Skeletal muscle cell (primary cell): ENCODE results near the gene PDGFRB.

Source experiments
- DNase-seq: peaks from one replicate; pipeline ENCODE4 v3.0.0-alpha.2; 2010; ENCODE audit warnings: low read depth
- H3K4me3 ChIP-seq: 2 replicates; pipeline ENCODE4 v1.5.1; 2011; ENCODE audit warnings: low read depth, mild to moderate bottlenecking, control low read depth, low read length, moderate library complexity

The PDGFRB gene

DNA sequence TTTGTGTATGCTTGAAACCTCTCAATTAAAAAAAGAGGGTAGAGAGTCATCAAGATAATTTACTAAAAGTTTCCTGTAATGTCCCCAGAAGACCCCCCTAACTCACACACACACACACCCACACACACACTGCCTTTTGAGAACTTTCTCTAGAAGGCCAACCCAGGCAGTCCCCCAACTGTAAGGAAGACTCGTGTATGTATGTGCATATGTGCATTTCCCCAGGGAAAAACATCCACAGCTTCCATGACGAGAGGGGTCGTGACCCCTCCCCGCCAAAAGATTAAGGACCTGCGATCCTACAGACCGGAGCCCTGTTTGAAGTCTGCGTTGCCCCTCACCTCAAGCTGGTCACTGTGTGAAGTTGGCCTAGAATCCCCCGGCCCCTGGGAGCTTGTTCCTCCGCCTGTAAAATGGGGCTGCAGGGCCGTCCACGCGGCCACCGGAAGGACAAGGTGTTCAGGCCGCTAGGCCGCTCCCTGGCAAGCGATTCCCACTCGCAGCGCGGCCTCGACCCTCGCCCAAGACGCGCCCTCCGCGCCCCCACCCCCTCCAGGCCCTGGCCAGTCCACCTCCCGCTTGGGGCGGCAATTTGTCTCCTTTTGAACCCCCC lies 10.5 kb upstream of the PDGFRB start:
- DNase-seq = no peak
- no peak overlapping the region for H3K4me3 ChIP-seq

DNA sequence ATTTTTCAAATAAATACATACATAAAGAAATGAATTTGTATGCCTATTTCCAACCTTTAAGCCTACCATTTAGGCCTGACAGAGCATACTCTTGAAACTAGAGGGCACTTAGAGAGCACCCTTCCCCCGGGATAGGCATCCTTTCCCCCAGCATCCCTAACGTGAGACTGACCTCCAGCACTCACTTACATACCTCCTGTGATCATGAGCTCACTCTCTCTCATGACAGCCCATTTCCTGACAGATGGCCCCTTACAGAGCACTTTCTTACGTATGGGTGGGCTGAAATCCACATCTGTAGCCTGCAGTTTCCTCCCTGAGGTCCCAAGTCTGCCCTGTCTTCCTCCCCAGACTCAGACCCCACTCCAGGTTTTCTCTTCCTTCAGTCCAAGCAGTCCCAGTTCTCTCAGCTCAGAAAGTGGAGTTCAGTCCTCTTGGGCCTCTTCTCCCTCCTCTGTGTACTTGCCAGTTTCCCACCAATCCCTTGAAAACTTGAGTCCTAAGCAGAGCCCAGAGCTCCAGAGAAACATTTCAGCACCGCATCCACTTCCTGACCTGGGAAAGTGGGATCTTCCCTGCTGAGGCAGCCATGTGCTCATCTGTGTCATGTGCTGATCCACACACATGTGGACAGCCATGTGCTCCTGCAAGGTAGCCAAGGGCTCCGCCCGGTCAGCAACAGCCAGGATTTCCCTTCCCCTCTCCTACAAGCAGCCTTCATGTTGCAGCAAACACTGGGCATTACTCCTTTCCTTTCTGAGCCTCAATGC lies 8.8 kb upstream of the PDGFRB start:
- no peak overlapping the region for H3K4me3 ChIP-seq
- DNase-seq = no peak

GRCh38 chr5:150163547-150164059 lies 8.0 kb upstream of the PDGFRB start:
- no peak overlapping the region for H3K4me3 ChIP-seq
- DNase-seq = no peak

- no peak overlapping the region for H3K4me3 ChIP-seq
- DNase-seq = no peak
Measured at GRCh38 chr5:150163035-150163434, 7.4 kb upstream of the PDGFRB start.

DNA sequence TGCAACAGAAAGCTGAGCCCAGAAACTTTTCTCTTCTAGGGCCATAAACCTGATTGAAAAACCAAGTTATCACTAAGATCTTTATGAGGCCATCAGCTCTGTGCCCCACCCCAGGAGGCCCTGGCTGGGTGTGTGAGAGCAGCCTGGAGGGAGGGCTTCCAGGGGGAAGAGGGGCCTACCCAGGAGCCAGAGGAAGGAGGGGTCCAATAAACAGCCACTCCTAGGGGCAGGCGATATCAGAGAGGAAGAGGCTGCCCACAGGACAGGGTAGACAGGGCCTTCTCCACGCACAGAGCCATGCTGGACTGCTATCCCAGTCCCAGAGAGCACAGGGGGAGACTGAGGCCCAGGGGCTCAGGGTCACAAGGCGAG lies 6.5 kb upstream of the PDGFRB start:
- DNase-seq = no peak
- H3K4me3 ChIP-seq = no peak overlapping the region

DNA sequence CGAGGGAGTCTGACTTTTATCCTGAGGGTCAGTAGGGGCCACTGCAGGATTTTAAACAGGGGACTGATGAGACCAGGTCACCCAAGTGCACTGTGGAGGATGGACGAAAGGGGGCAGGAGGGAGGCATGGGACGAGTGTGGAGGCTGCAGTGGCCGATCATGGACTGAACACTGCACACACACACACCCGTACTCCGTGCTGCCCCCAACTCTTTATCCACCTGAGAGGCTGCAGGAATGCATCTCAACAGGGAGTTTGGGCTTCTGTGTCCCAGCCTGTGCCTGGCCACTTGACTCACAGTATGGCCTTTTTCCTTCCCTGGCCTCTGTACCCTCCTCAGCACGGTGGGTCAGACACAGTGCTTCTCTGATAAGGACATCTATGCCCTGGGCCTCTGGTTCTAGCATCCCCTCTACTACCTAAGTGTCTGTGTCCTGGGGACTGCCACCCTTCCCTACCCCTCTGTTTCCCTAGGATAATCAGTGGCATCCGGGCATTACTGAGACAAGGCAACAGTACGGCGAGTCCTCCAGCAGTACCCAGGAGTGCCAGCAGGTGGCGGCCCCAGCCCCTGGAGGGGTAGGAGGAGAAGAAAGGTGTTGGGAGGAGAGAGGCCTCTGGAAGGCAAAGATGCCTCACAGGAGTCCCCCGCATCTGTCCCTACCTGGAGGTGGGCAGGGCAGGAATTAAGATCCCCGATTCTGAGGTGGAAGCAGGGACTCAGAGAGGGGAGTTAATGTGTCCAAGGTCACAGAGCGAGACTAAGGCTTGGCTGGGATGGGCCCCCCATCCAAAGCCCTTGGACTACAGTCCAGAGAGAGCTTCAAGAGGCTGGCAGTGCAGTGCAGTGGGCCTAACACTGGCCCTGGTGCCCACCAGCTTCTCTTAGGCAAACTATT lies 5.8 kb upstream of the PDGFRB start:
- no peak for DNase-seq
- H3K4me3 ChIP-seq = no peak overlapping the region

DNA sequence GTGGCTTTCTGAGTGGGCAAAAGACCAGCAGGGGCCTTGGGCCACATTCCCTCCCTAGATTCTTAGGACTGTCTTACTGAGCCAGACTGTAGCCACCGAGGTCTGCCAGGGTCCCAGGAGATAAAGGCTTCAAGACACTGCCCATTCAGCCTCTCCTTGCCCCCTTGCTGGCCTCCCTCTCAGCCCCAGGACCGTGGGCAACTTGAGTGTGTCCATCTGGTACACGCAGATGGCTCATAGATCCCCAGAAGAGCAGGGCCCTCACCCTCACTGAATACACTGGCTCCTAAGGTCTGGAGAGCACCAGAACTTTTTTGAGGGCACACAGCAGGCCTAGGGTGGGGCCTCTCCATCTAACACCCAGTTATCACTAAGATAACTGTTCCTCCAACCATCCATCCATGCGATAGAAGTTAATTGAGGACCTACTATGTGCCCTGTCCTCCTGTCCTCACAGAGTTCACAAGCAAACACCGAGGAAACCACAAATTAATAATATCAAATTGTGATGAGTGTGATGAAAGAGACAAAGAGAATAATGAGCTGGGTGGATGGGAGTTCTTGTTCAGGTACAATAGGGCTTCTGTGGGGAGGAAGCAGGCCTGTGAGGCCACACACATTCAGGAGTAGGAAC lies 4.9 kb upstream of the PDGFRB start:
- no peak for DNase-seq
- no peak overlapping the region for H3K4me3 ChIP-seq

GRCh38 chr5:150159741-150160179 lies 4.1 kb upstream of the PDGFRB start:
- no peak overlapping the region for H3K4me3 ChIP-seq
- peak; percentile 85 for DNase-seq

DNA sequence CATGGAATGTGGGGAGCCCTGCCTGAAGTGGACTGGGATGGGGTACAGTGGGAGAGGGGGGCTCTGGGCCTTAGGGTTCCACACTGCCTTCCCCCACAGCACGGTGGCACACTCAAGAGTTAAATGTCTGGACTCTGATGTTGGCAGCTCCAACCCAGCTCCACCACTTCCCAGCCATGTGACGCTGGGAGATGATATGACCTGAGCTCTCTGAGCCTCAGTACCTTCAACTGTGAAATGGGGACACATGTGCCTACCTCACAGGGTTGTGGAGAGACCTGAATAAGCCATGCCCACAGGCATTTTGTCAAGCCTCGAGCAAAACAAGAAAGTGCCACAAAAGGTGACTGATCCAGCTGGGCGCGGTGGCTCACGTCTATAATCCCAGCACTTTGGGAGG lies 3.4 kb upstream of the PDGFRB start:
- DNase-seq = no peak
- no peak overlapping the region for H3K4me3 ChIP-seq

- DNase-seq = no peak
- no peak overlapping the region for H3K4me3 ChIP-seq
Measured at GRCh38 chr5:150158170-150158949, 2.7 kb upstream of the PDGFRB start.

DNA sequence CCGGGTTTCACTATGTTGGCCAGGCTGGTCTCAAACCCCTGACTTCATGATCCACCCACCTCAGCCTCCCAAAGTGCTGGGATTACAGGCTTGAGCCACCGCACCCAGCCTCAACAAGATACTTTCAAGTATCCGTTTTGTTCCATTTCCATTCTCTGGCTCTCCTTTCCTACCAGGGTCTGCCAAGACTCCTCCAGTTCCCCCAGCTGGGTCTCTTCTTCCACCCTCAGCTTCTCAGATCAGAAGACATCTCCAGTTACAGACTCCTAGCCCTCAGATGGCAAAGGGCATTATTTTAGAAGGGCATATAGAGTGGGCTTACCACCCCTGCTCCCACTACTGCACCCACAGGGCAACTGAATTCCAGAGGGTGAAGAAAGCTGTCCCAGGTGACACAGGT lies 1.5 kb upstream of the PDGFRB start:
- DNase-seq = no peak
- no peak overlapping the region for H3K4me3 ChIP-seq

GRCh38 chr5:150156540-150156939 lies 895 bp upstream of the PDGFRB start:
- no peak for DNase-seq
- no peak overlapping the region for H3K4me3 ChIP-seq

DNA sequence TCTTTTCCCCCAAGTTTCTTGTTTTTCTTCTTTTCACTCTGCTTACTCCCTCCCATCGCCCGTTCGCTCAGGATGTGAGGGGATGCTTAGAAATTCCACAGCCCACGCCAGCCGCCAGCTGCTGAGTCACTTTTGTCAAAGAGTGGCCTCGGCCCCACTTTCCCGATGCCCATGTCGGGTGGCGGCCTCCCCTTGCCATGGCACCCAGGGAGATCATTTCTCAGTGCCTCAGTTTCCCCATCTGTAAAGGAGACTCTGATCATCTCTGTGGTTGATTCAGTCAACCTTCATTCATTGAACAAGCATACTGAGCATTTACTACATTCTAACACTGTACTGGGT lies 353 bp upstream of the PDGFRB start:
- peak overlapping the region; percentile 78 for H3K4me3 ChIP-seq
- DNase-seq = no peak

DNA sequence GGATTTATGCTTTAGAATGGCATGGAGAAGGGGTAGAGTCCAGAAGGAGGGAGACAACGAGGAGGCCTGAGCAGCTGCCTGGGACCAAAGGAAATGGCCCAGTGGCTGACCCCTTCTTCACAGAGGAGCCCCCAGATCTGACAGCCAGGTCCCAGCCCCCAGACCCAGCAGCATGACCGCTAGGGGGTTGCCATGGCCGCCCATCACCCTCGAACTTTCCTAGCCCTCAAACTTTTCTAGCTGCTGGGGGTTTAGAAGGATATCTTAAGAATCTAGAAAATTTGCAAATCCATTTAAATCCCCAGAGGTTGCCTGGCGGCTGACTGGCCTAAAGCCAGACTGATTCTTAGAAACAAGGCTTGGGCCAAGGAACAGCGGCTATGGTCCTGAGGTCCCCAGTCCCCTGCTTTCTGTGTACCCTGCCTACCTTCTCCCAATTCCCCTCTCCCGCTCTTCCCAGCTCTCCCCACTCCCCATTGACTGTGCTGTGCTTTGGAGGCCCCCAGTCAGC lies 972 bp downstream of the PDGFRB start:
- DNase-seq = no peak
- peak overlapping the region; percentile 78 for H3K4me3 ChIP-seq

DNA sequence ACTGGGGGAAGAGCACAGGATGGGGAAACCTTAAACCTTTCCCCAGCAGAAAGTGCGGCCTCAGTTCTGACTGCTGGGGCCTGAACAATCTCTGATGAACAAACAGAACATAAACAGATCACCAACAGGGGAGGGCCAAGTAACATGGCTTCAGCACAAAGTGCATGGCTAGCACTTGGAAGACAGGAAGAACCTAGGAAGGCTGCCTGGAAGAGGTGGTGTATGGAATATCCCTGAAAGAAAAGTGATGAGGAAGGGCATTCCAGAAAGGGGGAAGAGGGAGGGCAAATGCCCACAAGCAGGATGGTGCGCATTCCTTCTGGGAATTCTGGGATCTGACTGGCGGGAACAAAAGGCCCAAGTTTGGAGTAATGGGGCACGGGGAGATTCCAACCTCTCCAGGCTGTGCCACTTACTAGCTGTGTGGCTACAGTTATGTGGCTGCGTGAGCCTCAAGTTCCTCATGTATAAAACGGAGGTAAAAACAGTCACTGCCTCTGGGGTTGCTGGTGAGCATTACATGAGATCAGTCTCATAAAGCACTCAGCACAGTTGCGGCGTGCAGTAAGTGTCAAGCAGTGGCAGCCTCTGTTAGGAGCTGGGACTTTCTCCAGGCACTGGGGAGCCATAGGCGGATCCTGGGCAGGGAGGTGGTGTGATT lies 1.6 kb downstream of the PDGFRB start:
- H3K4me3 ChIP-seq = peak overlapping the region; percentile 78

GRCh38 chr5:150153483-150153882 lies 2.2 kb downstream of the PDGFRB start:
- peak overlapping the region; percentile 78 for H3K4me3 ChIP-seq
- no peak for DNase-seq

More for the DNA sequence above, 1.6 kb downstream of the PDGFRB start:
- DNase-seq = no peak

GRCh38 chr5:150152636-150153462 lies 2.8 kb downstream of the PDGFRB start:
- no peak for DNase-seq
- peak overlapping the region; percentile 78 for H3K4me3 ChIP-seq
